Measurements from ENCODE around the gene RPGRIP1L. TPM values are rescaled to one million over a fixed set of nuclear protein-coding genes. Genes with fewer than 3 reads are reported as not detected.

Gene RPGRIP1L
- total and polyA plus RNA-seq, 2 of the 8 experiments (the other 6 are each of a cell fraction or from before 2014, with no cell fraction given), result 4.0 to 13.7 TPM

DNA sequence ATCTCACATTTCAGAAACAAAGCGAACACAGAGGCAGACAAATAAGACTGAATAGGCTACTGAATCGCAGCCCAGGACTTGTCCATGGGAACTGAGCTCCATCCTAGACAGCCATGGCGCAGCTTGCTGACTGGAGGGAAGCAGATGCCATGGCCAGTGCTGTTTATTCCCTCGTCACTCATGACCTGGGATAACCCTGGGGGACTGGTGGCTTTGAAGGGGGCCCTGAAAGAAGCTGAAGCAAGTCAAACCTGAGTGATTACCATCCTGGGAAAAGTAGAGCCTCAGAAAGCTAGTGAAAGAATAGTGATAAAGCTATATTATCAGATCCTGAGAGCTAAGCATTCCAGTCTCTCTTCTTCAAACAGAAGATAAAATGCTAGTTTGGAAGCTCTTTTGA is 94.1 kb downstream of the RPGRIP1L start:
- no peak overlapping the region for H3K27ac ChIP-seq (ENCODE audit: low read depth, low read length)
- H2AK5ac ChIP-seq (ENCODE audit: low read depth, low read length), result no peak overlapping the region
- TF ChIP-seq SAP30 (IDR thresholded peaks at IDR 0.05; ENCODE audit: insufficient read depth, insufficient replicate concordance, low read length) (no peak), KDM4A (IDR thresholded peaks at IDR 0.05; ENCODE audit: low read depth, low read length, severe bottlenecking) (no peak), SP4 (IDR thresholded peaks at IDR 0.05; ENCODE audit: low read length) (no peak)
- TF ChIP-seq, protein P1, sequence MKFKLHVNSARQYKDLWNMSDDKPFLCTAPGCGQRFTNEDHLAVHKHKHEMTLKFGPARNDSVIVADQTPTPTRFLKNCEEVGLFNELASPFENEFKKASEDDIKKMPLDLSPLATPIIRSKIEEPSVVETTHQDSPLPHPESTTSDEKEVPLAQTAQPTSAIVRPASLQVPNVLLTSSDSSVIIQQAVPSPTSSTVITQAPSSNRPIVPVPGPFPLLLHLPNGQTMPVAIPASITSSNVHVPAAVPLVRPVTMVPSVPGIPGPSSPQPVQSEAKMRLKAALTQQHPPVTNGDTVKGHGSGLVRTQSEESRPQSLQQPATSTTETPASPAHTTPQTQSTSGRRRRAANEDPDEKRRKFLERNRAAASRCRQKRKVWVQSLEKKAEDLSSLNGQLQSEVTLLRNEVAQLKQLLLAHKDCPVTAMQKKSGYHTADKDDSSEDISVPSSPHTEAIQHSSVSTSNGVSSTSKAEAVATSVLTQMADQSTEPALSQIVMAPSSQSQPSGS (IDR thresholded peaks at IDR 0.05; ENCODE audit: low read length), result no peak

More for the DNA sequence above, 94.1 kb downstream of the RPGRIP1L start:
- no peak overlapping the region for H2BK5ac ChIP-seq (ENCODE audit: low read depth, low read length)
- H3K18ac ChIP-seq (ENCODE audit: extremely low read depth, low read length), result no peak overlapping the region
- no peak overlapping the region for H3K4me3 ChIP-seq (ENCODE audit: extremely low read depth in 1 of 4, insufficient read depth in 2 of 4, low read depth in 3 of 4, low read length in 4 of 4)
- POLR2A ChIA-PET (ENCODE audit: partially characterized antibody), result no interaction called here
- CTCF ChIA-PET (ENCODE audit: partially characterized antibody), result interaction anchor here (1.6 kb wide), 1 partner anchor 134 kb away, joined by 4 read pairs; no protein-coding TSS in a partner anchor
- H3K4me1 ChIP-seq (replicated peaks in 1 of 4; ENCODE audit: control insufficient read depth in 3 of 4, insufficient read depth in 4 of 4, low read length in 3 of 4), result no peaks in the 10 kb centered on the region
- no peak overlapping the region for H2BK120ac ChIP-seq (replicated peaks; ENCODE audit: low read depth, low read length)
- H4K5ac ChIP-seq (ENCODE audit: insufficient read length, low read depth, low read length), result no peak overlapping the region
- H3K23ac ChIP-seq (ENCODE audit: insufficient read length), result no peak overlapping the region
- H3K27me3 ChIP-seq (replicated peaks in 1 of 4; ENCODE audit: control insufficient read depth in 3 of 4, extremely low read depth in 1 of 4, insufficient read depth in 3 of 4, low read length in 3 of 4), result no peaks in the 10 kb centered on the region
- no peak overlapping the region for H4K8ac ChIP-seq (ENCODE audit: extremely low read depth, insufficient read depth, low read length)
- no peak overlapping the region for H4K91ac ChIP-seq (replicated peaks; ENCODE audit: insufficient read length, low read length)
- no peak overlapping the region for H3K9ac ChIP-seq (replicated peaks in 1 of 4; ENCODE audit: extremely low read depth in 1 of 4, low read depth in 3 of 4, low read length in 3 of 4)
- no peaks in the 10 kb centered on the region for H3K79me1 ChIP-seq (ENCODE audit: low read depth, low read length)
- H2AFZ ChIP-seq (ENCODE audit: low read length), result no peak overlapping the region
- no peak overlapping the region for H3K56ac ChIP-seq (replicated peaks; ENCODE audit: insufficient read length, low read depth, low read length)
- no peaks in the 10 kb centered on the region for H3K23me2 ChIP-seq (ENCODE audit: low read depth, low read length)
- FAIRE-seq, result no peak
- no peaks in the 10 kb centered on the region for H3K9me3 ChIP-seq (ENCODE audit: insufficient read depth in 2 of 2, low read depth in 1 of 2, low read length in 1 of 2)
- no peak overlapping the region for H2BK15ac ChIP-seq (ENCODE audit: low read length)
- H2BK20ac ChIP-seq (ENCODE audit: low read length), result no peak overlapping the region
- DNase-seq (ENCODE audit: low read depth in 1 of 2, low spot score in 2 of 2), result no peak
- no peak overlapping the region for H3K14ac ChIP-seq (ENCODE audit: insufficient read length)
- no peaks in the 10 kb centered on the region for H3K79me2 ChIP-seq (ENCODE audit: control insufficient read depth in 1 of 2, insufficient read depth in 2 of 2, low read length in 2 of 2)
- H3K36me3 ChIP-seq (ENCODE audit: control insufficient read depth in 2 of 4, insufficient read depth in 4 of 4, low read length in 3 of 4), result no peaks in the 10 kb centered on the region
- H3K4me2 ChIP-seq (ENCODE audit: insufficient read depth in 1 of 2, low read depth in 2 of 2, low read length in 2 of 2), result no peak overlapping the region
- no peak overlapping the region for H2BK12ac ChIP-seq (ENCODE audit: low read depth, low read length)
- H4K20me1 ChIP-seq (replicated peaks in 1 of 2; ENCODE audit: control insufficient read depth in 1 of 2, insufficient read depth in 2 of 2, low read length in 2 of 2), result no peaks in the 10 kb centered on the region
- no peak overlapping the region for H3K4ac ChIP-seq (replicated peaks; ENCODE audit: insufficient read length, low read depth, low read length)
- WGBS, 2 experiments (ENCODE audit: extremely low coverage in 1 of 2, insufficient coverage in 1 of 2, insufficient read length in 1 of 2, insufficient replicate concordance in 2 of 2, low coverage in 1 of 2, low lambda C conversion rate in 2 of 2, missing lambda C conversion rate in 1 of 2), result 96% methylated on average over 4 of the region's 4 CpGs; no CpG with 5 or more reads in 1 of the 2 experiments

Data from H1 (cell line).